ENCODE data around the gene TMEM169.

The TMEM169 gene, protein sequence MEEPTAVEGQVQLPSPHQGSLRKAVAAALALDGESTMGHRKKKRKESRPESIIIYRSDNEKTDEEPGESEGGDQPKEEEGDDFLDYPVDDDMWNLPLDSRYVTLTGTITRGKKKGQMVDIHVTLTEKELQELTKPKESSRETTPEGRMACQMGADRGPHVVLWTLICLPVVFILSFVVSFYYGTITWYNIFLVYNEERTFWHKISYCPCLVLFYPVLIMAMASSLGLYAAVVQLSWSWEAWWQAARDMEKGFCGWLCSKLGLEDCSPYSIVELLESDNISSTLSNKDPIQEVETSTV

GRCh38 chr2:216081487-216082116 is at the start of gene TMEM169, which contains the start of gene PECR:
Gene TMEM169 (plus strand): TSS chr2:216081919. CDS start chr2:216095964, 14,045 bp downstream.
Gene PECR (minus strand): TSS chr2:216081809. CDS start chr2:216081741, 68 bp downstream.
- intact Hi-C loops (cut with DNase I), result loop anchor here (2.0 kb wide), 1 partner anchor 49 kb away; no protein-coding TSS in a partner anchor
- peak; percentile 76 to 98 (median 86) for DNase-seq

DNA sequence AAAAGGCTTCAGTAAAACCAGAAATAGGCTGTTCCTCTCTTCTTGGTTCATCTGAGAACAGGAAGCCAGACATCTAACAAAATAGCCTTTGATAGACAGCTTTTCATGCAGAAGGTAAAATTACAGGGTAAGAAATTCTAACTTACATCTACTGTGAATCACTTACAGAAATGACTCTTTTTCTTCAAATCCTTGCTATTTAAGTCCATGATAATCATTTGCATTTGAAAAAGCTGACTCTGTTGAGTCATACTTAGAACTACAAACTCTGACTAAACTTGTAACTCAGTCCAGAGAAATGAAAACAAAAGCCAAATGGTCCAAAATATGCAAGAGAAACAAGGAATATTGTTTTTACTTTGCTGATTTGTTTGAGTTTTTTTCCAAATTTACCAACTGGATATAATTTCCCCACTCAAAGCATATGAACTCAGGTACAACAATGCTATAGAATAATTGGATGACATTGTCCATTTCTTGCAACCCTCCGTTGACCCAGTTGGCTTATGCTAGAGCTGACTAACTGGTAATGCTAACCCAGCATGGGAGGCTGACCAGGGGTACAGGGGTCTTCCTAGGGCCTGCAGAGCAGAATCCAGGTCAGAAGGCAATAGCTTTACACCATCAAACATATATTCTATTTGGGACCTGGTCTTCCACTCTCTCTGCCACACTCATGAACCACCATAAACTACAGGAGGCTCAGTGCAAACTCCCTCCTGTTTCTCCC is 49.6 kb upstream of the TMEM169 start:
- intact Hi-C loops (cut with DNase I), result loop anchor here (2.0 kb wide), 1 partner anchor 51 kb away; no protein-coding TSS in a partner anchor
- no peak for DNase-seq

GRCh38 chr2:216033403-216033802 is 48.3 kb upstream of the TMEM169 start:
- intact Hi-C loops (cut with DNase I), result loop anchor here (2.0 kb wide), 1 partner anchor 49 kb away; no protein-coding TSS in a partner anchor
- no peak for DNase-seq

GRCh38 chr2:216034065-216034464 is 47.7 kb upstream of the TMEM169 start:
- intact Hi-C loops (cut with DNase I), result no loop called here
- DNase-seq, result peak; percentile 42 to 95 (median 76)

- intact Hi-C loops (cut with DNase I), result no loop called here
- DNase-seq, result no peak
Measured at GRCh38 chr2:216039918-216040317, 41.8 kb upstream of the TMEM169 start.

DNA sequence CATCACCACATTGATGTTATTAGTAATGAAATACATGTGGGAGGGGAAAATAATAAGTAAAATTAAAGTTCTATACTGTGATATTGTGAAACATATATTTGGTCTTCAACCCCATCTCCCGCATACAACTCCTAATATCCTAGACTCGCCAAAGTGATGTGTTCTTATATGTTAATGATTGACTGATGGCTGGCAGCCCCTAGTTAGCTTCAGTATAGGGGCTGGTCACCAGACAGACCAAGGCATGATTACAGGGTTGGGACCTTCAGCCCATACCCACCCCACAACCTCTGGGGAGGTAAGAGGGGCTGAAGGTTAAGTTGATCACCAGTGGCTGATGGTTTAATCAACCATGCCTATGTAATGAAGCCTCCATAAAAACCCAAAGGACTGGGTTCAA is 40.3 kb upstream of the TMEM169 start:
- intact Hi-C loops (cut with DNase I), result no loop called here
- DNase-seq, result no peak

DNA sequence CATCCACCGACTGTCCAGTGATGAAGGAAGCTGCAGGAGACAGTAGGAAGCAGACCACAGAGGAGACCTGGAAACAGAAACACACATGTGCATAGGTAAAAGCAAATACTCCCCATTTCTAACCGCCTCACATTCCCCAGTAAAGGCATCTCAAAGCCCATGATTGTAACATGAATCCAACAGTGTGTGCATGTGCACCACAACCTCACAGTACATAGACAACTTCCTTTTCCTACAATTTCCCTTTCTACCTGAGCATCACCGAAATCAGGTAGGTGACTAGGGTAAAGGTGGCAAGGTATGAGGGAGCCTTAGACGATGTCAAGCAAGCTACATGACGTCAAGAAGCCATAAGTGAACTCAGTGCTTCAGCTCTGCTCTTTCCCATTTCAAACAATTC is 37.8 kb upstream of the TMEM169 start:
- intact Hi-C loops (cut with DNase I), result no loop called here
- DNase-seq, result no peak

- no peak for DNase-seq
- intact Hi-C loops (cut with DNase I), result no loop called here
Measured at GRCh38 chr2:216044883-216045486, 36.7 kb upstream of the TMEM169 start.

GRCh38 chr2:216047397-216047796 is 34.3 kb upstream of the TMEM169 start:
- intact Hi-C loops (cut with DNase I), result no loop called here
- no peak for DNase-seq

DNA sequence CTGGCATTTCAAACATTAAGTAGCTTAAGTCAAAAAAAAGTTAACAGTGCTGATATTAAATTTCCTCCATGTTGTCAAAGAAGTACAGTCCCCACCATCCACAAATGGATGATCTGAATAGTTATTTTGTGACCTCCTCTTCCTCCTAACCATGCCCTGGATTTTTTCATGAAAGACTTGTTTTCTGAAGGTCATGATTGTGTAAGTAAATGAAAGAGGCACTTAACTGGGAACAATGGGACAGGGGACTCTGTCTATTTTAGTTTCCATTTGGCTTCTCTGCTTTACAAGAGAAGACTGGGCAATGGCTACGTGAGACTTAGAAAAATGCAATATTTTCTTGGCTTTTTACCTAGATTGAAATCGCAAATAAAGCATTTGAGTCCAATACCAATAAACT is 32.3 kb upstream of the TMEM169 start:
- intact Hi-C loops (cut with DNase I), result no loop called here
- DNase-seq, result no peak

- DNase-seq, result no peak
- intact Hi-C loops (cut with DNase I), result no loop called here
Measured at GRCh38 chr2:216051350-216051749, 30.4 kb upstream of the TMEM169 start.

GRCh38 chr2:216052420-216052819 is 29.3 kb upstream of the TMEM169 start:
- intact Hi-C loops (cut with DNase I), result no loop called here
- DNase-seq, result no peak

DNA sequence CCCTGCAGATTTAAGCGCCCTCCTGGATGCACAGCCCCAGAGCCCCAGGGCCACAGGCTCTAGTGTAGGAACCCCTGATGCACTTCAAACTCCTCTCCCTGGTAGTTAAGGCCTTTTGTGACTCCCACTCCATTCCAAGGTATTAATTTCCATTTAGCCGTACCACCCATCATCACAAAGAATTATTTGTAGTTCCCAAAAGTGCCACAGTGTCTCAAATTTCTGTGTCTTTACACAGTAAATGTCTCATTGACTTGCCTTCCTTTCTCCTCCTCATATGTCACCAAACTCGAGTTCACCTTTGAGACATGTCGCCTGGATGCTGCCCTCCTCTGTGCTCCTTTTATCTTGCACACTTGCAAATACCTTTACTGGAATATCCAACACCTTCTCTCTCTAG is 26.0 kb upstream of the TMEM169 start:
- no peak for DNase-seq
- intact Hi-C loops (cut with DNase I), result no loop called here

GRCh38 chr2:216056739-216057138 is 25.0 kb upstream of the TMEM169 start:
- intact Hi-C loops (cut with DNase I), result no loop called here
- no peak for DNase-seq

DNA sequence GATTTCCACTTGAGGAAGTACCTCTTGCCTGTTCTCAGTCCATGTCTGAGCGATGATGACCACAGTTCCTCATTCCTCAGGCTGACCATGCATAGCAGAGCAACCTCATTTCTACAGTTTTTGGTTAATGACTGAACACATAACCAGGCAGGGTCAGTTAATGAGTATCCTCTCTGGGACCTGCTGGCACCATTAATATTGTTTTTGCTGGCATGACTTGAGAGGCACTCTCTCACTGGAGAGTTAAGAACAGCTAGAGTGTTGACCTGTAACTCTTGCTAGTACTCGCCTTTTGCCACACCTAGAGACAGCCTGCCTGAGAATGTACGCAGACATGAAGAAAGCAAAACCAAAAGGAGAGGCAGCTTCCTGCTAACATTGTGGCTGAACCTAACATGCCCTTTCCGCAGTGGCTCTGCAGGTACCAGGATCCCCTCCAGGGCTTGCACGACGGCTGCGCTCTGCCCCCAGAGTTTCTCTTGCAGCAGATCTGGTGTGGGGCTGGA is 24.0 kb upstream of the TMEM169 start:
- intact Hi-C loops (cut with DNase I), result no loop called here

DNA sequence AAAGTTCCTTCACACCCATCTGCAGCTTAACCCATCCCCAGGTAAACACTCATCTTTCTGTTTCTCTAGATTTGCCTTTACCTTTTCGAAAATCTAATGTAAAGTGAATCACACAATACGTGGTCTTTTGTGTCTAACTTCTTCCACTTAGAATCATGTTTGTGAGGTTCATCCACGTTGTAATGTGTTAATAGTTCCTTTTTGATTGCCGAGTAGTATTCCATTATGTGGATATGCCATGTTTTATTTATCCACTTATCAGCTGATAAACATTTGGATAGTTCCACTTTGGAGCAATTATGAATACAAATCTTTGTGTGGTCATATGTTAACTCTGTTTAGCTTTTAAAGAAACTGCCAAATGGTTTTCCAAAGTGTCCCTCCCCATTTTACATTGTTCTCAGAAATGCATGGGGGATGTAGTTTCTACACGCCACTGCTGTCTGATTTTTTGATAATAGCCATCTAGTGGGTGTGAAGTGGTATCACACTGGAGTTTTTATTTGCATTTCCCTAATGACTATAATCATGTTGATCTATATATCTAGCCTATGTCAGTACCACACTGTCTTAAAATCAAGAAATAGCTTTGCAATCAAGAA is 22.4 kb upstream of the TMEM169 start:
- no peak for DNase-seq
- intact Hi-C loops (cut with DNase I), result no loop called here

More for the DNA sequence above, 24.0 kb upstream of the TMEM169 start:
- no peak for DNase-seq

DNA sequence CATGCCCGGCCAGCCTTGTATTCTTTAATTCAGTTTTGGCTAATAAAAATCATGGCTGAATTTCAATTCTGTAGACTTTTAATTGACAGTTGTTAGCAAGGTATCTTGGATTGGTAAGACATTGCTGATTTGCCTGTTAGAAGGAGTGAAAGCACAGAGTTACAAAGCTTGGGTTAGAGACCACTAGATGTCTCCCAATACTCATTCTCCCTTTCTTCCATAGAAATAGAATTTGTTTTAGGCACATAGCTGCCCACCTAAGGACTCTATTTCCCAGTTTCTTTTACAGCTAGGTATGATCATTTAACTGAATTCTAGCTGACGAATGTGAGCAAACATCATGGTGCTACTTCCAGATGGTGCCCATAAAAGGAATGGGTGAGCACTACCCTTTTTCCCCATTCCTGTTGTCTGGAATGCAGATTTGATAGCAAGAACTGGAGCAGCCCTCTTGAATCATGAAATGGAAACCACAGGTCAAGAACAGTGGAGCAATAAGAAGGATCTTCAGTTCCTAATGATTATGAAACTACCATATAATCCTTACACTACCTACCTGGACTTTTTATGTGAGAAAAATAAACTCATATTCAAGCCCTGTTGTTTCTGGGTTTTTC is 17.6 kb upstream of the TMEM169 start:
- intact Hi-C loops (cut with DNase I), result no loop called here
- DNase-seq, result no peak

GRCh38 chr2:216064665-216065064 is 17.1 kb upstream of the TMEM169 start:
- intact Hi-C loops (cut with DNase I), result no loop called here
- no peak for DNase-seq

DNA sequence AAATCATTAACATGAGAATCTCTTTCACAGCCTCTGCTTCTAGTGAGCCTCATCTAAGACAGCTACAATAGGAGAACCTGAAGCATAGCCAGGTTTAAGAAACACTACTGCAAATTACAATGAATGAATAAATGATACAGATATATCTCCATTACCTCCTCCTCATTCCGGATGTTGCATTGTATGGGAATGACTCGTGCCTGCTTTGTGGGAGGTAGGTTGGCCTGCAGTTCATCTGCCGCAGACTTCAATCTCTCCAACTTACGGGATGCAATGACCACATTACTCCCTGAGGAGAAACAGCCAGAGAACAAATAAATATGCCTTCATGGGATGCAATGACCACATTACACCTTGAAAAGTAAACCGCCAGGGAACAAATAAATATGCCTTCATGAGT is 15.5 kb upstream of the TMEM169 start:
- DNase-seq, result no peak
- intact Hi-C loops (cut with DNase I), result no loop called here

DNA sequence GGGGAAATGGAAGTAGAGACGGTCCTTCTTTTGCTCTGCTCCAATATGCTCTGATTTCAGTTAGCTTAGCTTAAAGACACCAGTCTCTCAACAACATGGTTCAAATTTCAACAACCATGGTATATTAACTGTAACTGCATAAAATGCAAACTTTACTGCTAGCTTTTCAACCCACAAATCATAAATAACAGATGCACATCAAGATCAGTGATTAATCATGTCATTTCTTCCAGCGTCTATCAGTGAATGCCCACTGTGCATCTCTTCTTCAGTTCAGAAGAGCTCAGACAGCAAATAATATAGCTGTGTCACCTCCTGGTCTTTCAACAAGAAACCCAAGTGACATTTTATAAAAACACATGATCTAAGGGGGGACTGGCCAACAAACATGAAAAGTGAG is 12.7 kb upstream of the TMEM169 start:
- no peak for DNase-seq
- intact Hi-C loops (cut with DNase I), result no loop called here

All from posterior cingulate gyrus (tissue), 11 donors.